Glutamatergic neuron (in vitro differentiated cells): ENCODE measurements around the gene RPL28. TPM values are rescaled to one million over a fixed set of nuclear protein-coding genes. Genes with fewer than 3 reads are reported as not detected.

Experiments
- DNase-seq: peaks from one replicate; pipeline ENCODE4 v3.0.0; 2022
- H3K27ac Mint-ChIP-seq: one replicate; pipeline ENCODE4 v1.8.0; 2020; ENCODE audit warnings: mild to moderate bottlenecking, mixed read lengths, inconsistent platforms; ENCODE audit not compliant: unreplicated experiment
- H3K27me3 Mint-ChIP-seq: one replicate; pipeline ENCODE4 v1.8.0; 2020; ENCODE audit warnings: mild to moderate bottlenecking, moderate library complexity, mixed read lengths, inconsistent platforms; ENCODE audit not compliant: unreplicated experiment
- H3K36me3 Mint-ChIP-seq: one replicate; pipeline ENCODE4 v1.8.0; 2020; ENCODE audit warnings: mild to moderate bottlenecking, mixed read lengths, inconsistent platforms; ENCODE audit not compliant: unreplicated experiment
- H3K4me1 Mint-ChIP-seq: one replicate; pipeline ENCODE4 v1.8.0; 2020; ENCODE audit warnings: mild to moderate bottlenecking, low read depth, mixed read lengths, inconsistent platforms; ENCODE audit not compliant: unreplicated experiment
- H3K4me3 Mint-ChIP-seq: one replicate; pipeline ENCODE4 v1.8.0; 2020; ENCODE audit warnings: mild to moderate bottlenecking, mixed read lengths, inconsistent platforms; ENCODE audit not compliant: unreplicated experiment
- H3K9me3 Mint-ChIP-seq: one replicate; pipeline ENCODE4 v1.8.0; 2020; ENCODE audit warnings: mild to moderate bottlenecking, moderate library complexity, mixed read lengths, inconsistent platforms; ENCODE audit not compliant: unreplicated experiment
- CTCF ChIP-seq: fragments of 200-600 bp; sonication (generic); IDR thresholded peaks from one replicate; pipeline ENCODE4 v1.5.0; 2021; ENCODE audit not compliant: partially characterized antibody, unreplicated experiment
- total RNA-seq: library from RNA; stranded (reverse); fragmentation: NEBNext Ultra II Directional; extraction: Animal tissue kit (Norgen Biotek cat#: 25700); gene quantifications from one replicate; pipeline ENCODE4 v1.2.1, GENCODE V29; 2021; ENCODE audit not compliant: unreplicated experiment

RPL28 gene
- total RNA-seq, 1 donor from 2014 or later: 1,087 TPM

- Mint-ChIP-seq H3K36me3 (no peaks in the 10 kb centered on the region), H3K27me3 (peaks cover 8% of the 10 kb centered on the region), H3K27ac (no peak overlapping the region), H3K4me3 (peak overlapping the region; percentile 28), H3K9me3 (peaks cover 3% of the 10 kb centered on the region), H3K4me1 (no peaks in the 10 kb centered on the region)
- DNase-seq: no peak
- TF ChIP-seq CTCF: no peak
Measured at GRCh38 chr19:55423225-55424005, 37.7 kb downstream of the RPL28 start.

- no peak for DNase-seq
- Mint-ChIP-seq H3K4me1 (no peaks in the 10 kb centered on the region), H3K27ac (no peak overlapping the region), H3K4me3 (no peak overlapping the region), H3K9me3 (peaks cover 4% of the 10 kb centered on the region), H3K36me3 (no peaks in the 10 kb centered on the region), H3K27me3 (peaks cover 8% of the 10 kb centered on the region)
- TF ChIP-seq CTCF: no peak
Measured at GRCh38 chr19:55424518-55424917, 38.8 kb downstream of the RPL28 start.

GRCh38 chr19:55426042-55426441, 40.3 kb downstream of the RPL28 start:
- H3K27ac Mint-ChIP-seq: no peak overlapping the region
- TF ChIP-seq CTCF: no peak
- no peak overlapping the region for H3K4me3 Mint-ChIP-seq
- no peaks in the 10 kb centered on the region for H3K4me1 Mint-ChIP-seq
- H3K27me3 Mint-ChIP-seq: peaks cover 4% of the 10 kb centered on the region
- H3K36me3 Mint-ChIP-seq: peaks cover 2% of the 10 kb centered on the region
- peaks cover 6% of the 10 kb centered on the region for H3K9me3 Mint-ChIP-seq
- no peak for DNase-seq

- Mint-ChIP-seq H3K4me3 (no peak overlapping the region), H3K9me3 (peaks cover 11% of the 10 kb centered on the region), H3K4me1 (no peaks in the 10 kb centered on the region), H3K27ac (no peak overlapping the region), H3K27me3 (no peaks in the 10 kb centered on the region), H3K36me3 (peaks cover 7% of the 10 kb centered on the region)
- DNase-seq: no peak
- no peak for TF ChIP-seq CTCF
Measured at GRCh38 chr19:55431183-55431582, 45.5 kb downstream of the RPL28 start.

GRCh38 chr19:55432241-55432959, 46.7 kb downstream of the RPL28 start:
- no peak overlapping the region for H3K4me3 Mint-ChIP-seq
- peaks cover 7% of the 10 kb centered on the region for H3K36me3 Mint-ChIP-seq
- no peaks in the 10 kb centered on the region for H3K4me1 Mint-ChIP-seq
- no peak overlapping the region for H3K27ac Mint-ChIP-seq
- H3K9me3 Mint-ChIP-seq: peaks cover 11% of the 10 kb centered on the region
- TF ChIP-seq CTCF: no peak
- no peak for DNase-seq
- H3K27me3 Mint-ChIP-seq: no peaks in the 10 kb centered on the region
